ENCODE data around the gene SLC11A2.

- TF ChIP-seq MAFF (IDR thresholded peaks at IDR 0.05; ENCODE audit: low read depth, low read length) (no peak), TRAFD1 (CRISPR knock-in tag; IDR thresholded peaks at IDR 0.05; ENCODE audit: borderline replicate concordance) (no peak), ATF3 (CRISPR knock-in tag; IDR thresholded peaks at IDR 0.05) (no peak), ZBTB8A (CRISPR knock-in tag; IDR thresholded peaks at IDR 0.05; ENCODE audit: borderline replicate concordance, low read depth) (no peak), ZNF577 (CRISPR knock-in tag; IDR thresholded peaks at IDR 0.05; ENCODE audit: borderline replicate concordance, low read depth) (no peak), DPF2 (CRISPR knock-in tag; IDR thresholded peaks at IDR 0.05; ENCODE audit: borderline replicate concordance, low read depth) (no peak)
Measured at GRCh38 chr12:51000245-51000644, 25.9 kb downstream of the SLC11A2 start.

All from HepG2 (cell line).